MG63 (cell line): ENCODE measurements around the gene GZF1. TPM values are rescaled to one million over a fixed set of nuclear protein-coding genes. Genes with fewer than 3 reads are reported as not detected.
"Not testable (repeated sequence)": the region's sequence is repeated elsewhere in the genome, so short reads cannot be mapped to it uniquely, and the experiment has no call there.

Experiments
- DNase-seq: peaks from one replicate; pipeline ENCODE4 v3.0.0-alpha.2; 2020
- H3K27me3 ChIP-seq: fragments of 250-450 bp; sonication (Bioruptor Pico); 2 replicates; pipeline ENCODE4 v1.5.1; 2020; ENCODE audit warnings: mild to moderate bottlenecking, moderate library complexity
- H3K36me3 ChIP-seq: fragments of 250-450 bp; sonication (Bioruptor Pico); 2 replicates; pipeline ENCODE4 v1.5.1; 2020; ENCODE audit warnings: mild to moderate bottlenecking, moderate library complexity
- H3K4me3 ChIP-seq: fragments of 250-450 bp; sonication (Bioruptor Pico); 2 replicates; pipeline ENCODE4 v1.5.1; 2020; ENCODE audit warnings: mild to moderate bottlenecking, moderate library complexity
- H3K9me3 ChIP-seq: fragments of 250-450 bp; sonication (Bioruptor Pico); 2 replicates; pipeline ENCODE4 v1.5.1; 2020; ENCODE audit warnings: mild to moderate bottlenecking, moderate library complexity
- total RNA-seq: library from RNA; depleted of rRNA; stranded (reverse); fragments of >200 nt; shearing (Covaris generic); gene quantifications from 2 replicates; pipeline ENCODE4 v1.2.3, GENCODE V29; 2014; ENCODE audit warnings: low replicate concordance

GZF1 gene
- total RNA-seq, 1 experiment from 2014 or later, result 8.2 TPM

GRCh38 chr20:23339986-23340385, 22.0 kb upstream of the GZF1 start:
- H3K9me3 ChIP-seq, result no peaks in the 10 kb centered on the region
- H3K27me3 ChIP-seq, result no peaks in the 10 kb centered on the region
- H3K4me3 ChIP-seq, result no peak overlapping the region
- DNase-seq, result no peak
- H3K36me3 ChIP-seq, result no peaks in the 10 kb centered on the region

- Histone ChIP-seq H3K36me3 (no peaks in the 10 kb centered on the region), H3K27me3 (no peaks in the 10 kb centered on the region), H3K9me3 (no peaks in the 10 kb centered on the region), H3K4me3 (no peak overlapping the region)
- no peak for DNase-seq
Observed at GRCh38 chr20:23340524-23340923, 21.5 kb upstream of the GZF1 start.

GRCh38 chr20:23341073-23341472, 20.9 kb upstream of the GZF1 start:
- Histone ChIP-seq H3K27me3 (no peaks in the 10 kb centered on the region), H3K36me3 (no peaks in the 10 kb centered on the region), H3K4me3 (no peak overlapping the region)

GRCh38 chr20:23343590-23343989, 18.4 kb upstream of the GZF1 start:
- no peak for DNase-seq
- H3K36me3 ChIP-seq, result no peaks in the 10 kb centered on the region
- H3K4me3 ChIP-seq, result no peak overlapping the region
- no peaks in the 10 kb centered on the region for H3K27me3 ChIP-seq
- H3K9me3 ChIP-seq, result no peaks in the 10 kb centered on the region

More at GRCh38 chr20:23341073-23341472, 20.9 kb upstream of the GZF1 start:
- no peaks in the 10 kb centered on the region for H3K9me3 ChIP-seq
- no peak for DNase-seq

GRCh38 chr20:23344336-23344735, 17.6 kb upstream of the GZF1 start:
- Histone ChIP-seq H3K9me3 (no peaks in the 10 kb centered on the region), H3K36me3 (no peaks in the 10 kb centered on the region), H3K27me3 (no peaks in the 10 kb centered on the region), H3K4me3 (no peak overlapping the region)
- no peak for DNase-seq

DNA sequence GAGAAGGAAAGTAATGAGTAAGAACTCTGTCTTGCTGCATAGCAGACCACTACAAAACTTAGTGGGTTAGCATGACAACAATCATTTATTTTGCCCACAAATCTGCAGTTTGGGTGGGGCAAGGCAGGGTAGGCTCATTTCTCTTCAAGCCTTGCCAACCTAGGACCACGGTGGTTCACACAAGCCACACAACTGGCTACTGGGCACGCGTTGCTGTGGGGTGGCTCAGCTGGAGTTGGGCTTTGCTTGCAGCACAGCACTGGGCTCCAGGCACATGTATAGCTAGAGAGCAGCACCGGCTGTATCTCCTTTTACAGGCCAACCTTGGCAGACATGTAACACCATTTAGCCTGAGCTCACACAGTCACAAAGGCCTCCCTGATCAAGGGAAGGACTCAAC, 16.0 kb upstream of the GZF1 start:
- no peak for DNase-seq
- H3K27me3 ChIP-seq, result no peaks in the 10 kb centered on the region
- no peak overlapping the region for H3K4me3 ChIP-seq

DNA sequence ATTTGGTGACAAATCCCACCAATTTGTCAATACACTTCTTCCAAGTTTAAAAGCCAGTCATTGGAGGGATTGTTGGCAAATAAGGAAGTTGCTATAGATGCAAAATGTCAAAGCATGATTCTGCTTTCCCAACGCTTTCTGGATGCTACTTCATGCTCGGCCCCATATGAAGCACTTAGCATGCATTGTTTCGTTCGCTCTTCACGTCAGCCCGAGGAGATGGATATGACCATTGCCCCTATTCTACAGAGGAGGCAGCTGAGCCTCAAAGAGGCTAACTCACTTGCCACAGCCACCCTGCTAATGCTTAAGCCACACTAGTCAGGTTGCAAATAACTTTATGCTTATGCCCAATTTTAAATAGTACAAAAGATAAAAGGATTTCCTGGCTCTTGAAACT, 14.2 kb upstream of the GZF1 start:
- no peaks in the 10 kb centered on the region for H3K9me3 ChIP-seq
- no peak overlapping the region for H3K4me3 ChIP-seq
- no peaks in the 10 kb centered on the region for H3K27me3 ChIP-seq
- no peaks in the 10 kb centered on the region; the same call in 1 of the 2 replicates for H3K36me3 ChIP-seq
- no peak for DNase-seq

More for the DNA sequence above, 16.0 kb upstream of the GZF1 start:
- Histone ChIP-seq H3K9me3 (no peaks in the 10 kb centered on the region), H3K36me3 (no peaks in the 10 kb centered on the region; the same call in 1 of the 2 replicates)

GRCh38 chr20:23348510-23348909, 13.5 kb upstream of the GZF1 start:
- H3K27me3 ChIP-seq, H3K9me3 ChIP-seq, H3K4me3 ChIP-seq, DNase-seq, H3K36me3 ChIP-seq: not testable (repeated sequence)

DNA sequence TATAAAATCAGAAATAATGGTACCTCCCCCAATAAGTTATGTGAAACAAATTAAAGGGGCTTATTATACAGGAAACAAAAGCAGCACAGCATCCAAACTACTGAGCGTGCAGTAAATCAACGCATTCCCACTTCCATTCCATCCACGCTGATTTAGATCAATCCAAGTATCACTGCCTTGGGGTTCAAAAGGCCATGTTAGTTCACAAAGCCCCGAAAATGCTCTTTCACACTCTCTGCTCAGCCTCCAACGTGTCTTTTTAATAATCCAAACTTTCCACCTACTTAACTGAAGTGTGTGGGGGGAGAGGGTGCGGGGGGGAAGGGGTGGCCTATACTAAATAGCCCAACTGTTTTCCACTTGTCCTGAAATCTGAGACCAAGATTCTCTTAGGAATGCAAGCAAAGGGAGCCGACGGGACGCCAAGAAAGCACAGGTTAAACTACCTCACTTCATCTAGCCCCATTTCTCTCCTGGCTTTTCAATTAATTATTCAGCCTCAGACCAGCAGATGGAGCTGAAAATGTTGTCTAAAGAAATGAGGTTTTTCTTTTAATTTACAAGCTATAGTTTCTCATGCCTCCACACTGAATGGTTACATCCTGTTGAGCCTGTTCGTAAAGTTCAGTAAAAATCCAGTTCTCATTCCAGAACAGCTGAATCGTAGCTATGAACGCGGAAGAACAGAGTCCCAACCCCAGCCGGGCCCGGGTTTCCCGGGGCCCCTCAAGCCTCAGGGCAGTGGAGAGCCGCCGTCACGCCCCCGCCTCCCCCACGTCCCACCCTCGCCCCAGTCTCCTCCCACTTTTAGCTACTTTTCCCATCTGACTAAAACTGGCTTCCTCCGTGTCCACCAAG, 12.4 kb upstream of the GZF1 start:
- Histone ChIP-seq H3K27me3 (no peaks in the 10 kb centered on the region), H3K9me3 (no peaks in the 10 kb centered on the region), H3K4me3 (peak overlapping the region; percentile 89), H3K36me3 (no peaks in the 10 kb centered on the region; the same call in 1 of the 2 replicates)
- peak; percentile 73 for DNase-seq

GRCh38 chr20:23350196-23350903, 11.6 kb upstream of the GZF1 start, which contains the start of gene NXT1:
TSS of gene NXT1 (plus strand) at chr20:23350791. CDS start at chr20:23354042, 3,251 bp downstream.
- Histone ChIP-seq H3K9me3 (no peaks in the 10 kb centered on the region), H3K36me3 (peaks cover 2% of the 10 kb centered on the region), H3K4me3 (peak within 1 kb of the TSS; percentile 89), H3K27me3 (no peaks in the 10 kb centered on the region)
- DNase-seq, result peak; percentile 94

DNA sequence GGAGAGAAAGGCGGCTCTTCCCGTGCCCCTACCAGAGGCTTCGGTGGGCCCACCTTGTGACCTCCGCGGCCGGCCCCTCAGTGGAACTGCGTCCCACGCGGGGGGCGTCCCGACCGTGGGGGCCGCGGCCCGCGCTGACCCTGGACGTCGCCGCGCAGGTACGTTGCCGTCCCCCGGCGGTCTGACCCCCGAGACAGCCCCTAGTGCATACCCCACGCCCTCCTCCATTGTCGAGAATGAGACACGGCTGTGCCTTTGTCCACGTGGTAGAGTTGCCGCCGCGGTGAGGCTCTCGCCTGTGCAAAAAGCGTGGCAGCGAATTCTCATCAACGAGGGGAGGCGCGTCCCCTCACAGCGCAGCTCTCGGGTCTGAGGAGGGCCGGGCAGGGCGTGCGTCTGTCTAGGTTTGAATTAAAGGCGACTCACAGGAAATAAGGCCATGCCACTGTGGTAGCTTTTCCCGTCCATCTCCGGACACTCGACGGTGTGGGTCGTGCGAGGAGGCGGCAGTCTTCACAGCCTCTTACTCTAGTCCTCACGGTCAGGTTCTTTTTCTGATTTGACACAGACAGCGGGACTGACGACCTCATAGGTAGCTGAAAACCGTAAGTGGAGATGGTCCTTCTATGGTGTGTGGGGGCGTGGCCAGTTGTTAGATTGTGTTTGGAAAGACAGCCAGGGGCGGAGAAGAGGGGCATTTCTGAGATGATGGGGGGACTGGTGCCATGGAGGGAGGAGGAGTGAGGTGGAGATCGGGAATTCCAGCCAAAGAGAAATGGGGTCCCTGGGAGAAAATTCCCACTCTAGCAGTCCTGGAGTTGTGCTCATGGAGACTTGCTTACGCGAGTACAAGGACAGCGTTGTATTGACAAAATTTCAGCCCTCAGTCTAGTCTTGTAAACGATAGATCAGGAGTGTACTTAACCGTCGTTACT, 10.8 kb upstream of the GZF1 start:
- H3K9me3 ChIP-seq, result no peaks in the 10 kb centered on the region
- peak; percentile 25 for DNase-seq
- H3K27me3 ChIP-seq, result no peaks in the 10 kb centered on the region
- H3K36me3 ChIP-seq, result peaks cover 3% of the 10 kb centered on the region
- H3K4me3 ChIP-seq, result peak overlapping the region; percentile 89

GRCh38 chr20:23356203-23356602, 5.8 kb upstream of the GZF1 start:
- DNase-seq, result no peak
- Histone ChIP-seq H3K27me3 (no peaks in the 10 kb centered on the region), H3K9me3 (no peaks in the 10 kb centered on the region), H3K36me3 (peaks cover 3% of the 10 kb centered on the region; the same call in 1 of the 2 replicates), H3K4me3 (no peak overlapping the region)

DNA sequence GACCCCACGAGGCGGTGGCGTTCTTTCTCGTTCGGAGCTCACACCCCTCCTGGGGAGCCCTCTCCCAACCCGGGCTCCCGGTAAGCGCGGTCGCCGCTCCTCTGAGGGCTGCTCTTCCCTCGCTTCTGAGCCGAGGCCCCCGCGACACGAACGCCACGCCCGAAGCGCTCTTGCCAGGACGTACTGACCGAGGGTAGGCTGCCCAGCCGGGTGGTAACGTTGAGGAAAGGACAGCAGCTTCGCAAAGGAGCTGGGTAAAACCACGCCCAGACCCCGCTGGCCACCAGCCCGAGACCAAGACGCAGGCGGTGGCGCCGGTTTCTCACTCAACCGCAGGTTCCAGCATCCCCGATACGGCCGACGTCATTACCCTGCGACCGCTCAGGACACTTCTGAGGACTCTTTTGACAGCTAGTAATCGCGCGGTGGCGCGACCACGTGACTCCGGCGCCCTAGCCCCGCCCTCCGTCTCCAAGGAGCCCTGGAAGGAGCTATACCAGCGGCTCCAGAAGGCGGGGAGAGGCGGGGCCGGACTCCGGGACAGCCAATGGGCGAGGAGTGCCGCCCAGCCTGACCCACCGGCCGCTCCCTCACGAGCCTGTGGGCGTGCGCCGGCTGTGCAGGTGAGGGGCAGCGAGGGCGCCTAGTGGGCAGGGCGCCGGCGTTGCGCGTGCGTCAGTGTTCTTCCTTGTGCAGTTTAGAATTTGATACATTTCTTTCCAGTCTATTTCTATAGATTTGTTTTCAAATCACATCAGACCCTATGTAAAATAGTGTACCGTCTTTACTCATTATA, 4.0 kb upstream of the GZF1 start:
- peak; percentile 99 for DNase-seq
- peaks cover 3% of the 10 kb centered on the region; the same call in 1 of the 2 replicates for H3K36me3 ChIP-seq
- H3K9me3 ChIP-seq, result no peaks in the 10 kb centered on the region
- no peaks in the 10 kb centered on the region for H3K27me3 ChIP-seq
- peak overlapping the region; percentile 69 for H3K4me3 ChIP-seq

DNA sequence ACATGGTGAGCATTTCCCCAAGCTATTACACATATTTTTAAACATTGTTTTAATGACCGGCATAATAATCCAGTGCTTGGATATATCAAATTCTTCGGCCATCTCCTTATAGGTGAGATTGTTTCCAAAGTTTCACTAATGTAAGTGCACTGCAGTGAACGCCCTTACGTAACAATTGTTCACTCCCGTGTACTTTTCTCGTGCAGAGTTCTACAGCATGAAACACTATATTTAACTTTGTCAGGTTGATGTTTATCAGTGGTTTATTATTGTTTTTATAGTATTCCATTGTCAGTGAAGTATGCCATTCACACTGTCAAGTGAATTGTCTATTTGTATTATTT, 3.4 kb upstream of the GZF1 start:
- H3K36me3 ChIP-seq, result peaks cover 3% of the 10 kb centered on the region; the same call in 1 of the 2 replicates
- DNase-seq, result no peak

GRCh38 chr20:23358923-23359593, 2.9 kb upstream of the GZF1 start:
- H3K36me3 ChIP-seq, result peaks cover 3% of the 10 kb centered on the region; the same call in 1 of the 2 replicates
- H3K27me3 ChIP-seq, result no peaks in the 10 kb centered on the region
- DNase-seq, result no peak
- H3K9me3 ChIP-seq, result no peaks in the 10 kb centered on the region
- H3K4me3 ChIP-seq, result no peak overlapping the region

More for the DNA sequence above, 3.4 kb upstream of the GZF1 start:
- Histone ChIP-seq H3K27me3 (no peaks in the 10 kb centered on the region), H3K9me3 (no peaks in the 10 kb centered on the region), H3K4me3 (peak overlapping the region; percentile 69)
